ENCODE measurements around the gene EIF4G3. TPM values are rescaled to one million over a fixed set of nuclear protein-coding genes. Genes with fewer than 3 reads are reported as not detected.

EIF4G3 gene
- total and polyA plus RNA-seq, 10 of the 15 experiments (the other 5 are each of a cell fraction or from before 2014, with no cell fraction given) = 7.4 to 45.1 (median 29.1) TPM

DNA sequence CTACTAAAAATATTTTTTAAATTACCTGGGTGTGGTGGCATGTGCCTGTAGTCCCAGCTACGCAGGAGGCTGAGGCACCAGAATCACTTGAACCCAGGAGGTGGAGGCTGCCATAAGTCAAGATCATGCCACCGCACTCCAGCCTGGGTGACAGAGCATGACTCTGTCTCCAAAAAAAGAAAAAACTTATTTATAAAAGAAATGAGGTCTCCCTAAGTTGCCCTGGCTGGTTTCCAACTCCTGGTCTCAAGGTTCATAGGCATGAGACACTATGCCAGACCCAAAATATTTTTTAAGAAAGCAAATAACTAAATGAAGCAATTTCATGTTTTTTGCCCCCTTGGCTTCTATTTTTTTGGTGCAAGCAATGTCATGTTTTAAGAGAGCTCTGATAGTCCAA lies 32.9 kb downstream of the EIF4G3 start (continued):
- TF ChIP-seq, protein P1, sequence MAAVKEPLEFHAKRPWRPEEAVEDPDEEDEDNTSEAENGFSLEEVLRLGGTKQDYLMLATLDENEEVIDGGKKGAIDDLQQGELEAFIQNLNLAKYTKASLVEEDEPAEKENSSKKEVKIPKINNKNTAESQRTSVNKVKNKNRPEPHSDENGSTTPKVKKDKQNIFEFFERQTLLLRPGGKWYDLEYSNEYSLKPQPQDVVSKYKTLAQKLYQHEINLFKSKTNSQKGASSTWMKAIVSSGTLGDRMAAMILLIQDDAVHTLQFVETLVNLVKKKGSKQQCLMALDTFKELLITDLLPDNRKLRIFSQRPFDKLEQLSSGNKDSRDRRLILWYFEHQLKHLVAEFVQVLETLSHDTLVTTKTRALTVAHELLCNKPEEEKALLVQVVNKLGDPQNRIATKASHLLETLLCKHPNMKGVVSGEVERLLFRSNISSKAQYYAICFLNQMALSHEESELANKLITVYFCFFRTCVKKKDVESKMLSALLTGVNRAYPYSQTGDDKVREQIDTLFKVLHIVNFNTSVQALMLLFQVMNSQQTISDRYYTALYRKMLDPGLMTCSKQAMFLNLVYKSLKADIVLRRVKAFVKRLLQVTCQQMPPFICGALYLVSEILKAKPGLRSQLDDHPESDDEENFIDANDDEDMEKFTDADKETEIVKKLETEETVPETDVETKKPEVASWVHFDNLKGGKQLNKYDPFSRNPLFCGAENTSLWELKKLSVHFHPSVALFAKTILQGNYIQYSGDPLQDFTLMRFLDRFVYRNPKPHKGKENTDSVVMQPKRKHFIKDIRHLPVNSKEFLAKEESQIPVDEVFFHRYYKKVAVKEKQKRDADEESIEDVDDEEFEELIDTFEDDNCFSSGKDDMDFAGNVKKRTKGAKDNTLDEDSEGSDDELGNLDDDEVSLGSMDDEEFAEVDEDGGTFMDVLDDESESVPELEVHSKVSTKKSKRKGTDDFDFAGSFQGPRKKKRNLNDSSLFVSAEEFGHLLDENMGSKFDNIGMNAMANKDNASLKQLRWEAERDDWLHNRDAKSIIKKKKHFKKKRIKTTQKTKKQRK (IDR thresholded peaks at IDR 0.05; ENCODE audit: low read depth, low read length) = no peak
- TF ChIP-seq, protein P2, sequence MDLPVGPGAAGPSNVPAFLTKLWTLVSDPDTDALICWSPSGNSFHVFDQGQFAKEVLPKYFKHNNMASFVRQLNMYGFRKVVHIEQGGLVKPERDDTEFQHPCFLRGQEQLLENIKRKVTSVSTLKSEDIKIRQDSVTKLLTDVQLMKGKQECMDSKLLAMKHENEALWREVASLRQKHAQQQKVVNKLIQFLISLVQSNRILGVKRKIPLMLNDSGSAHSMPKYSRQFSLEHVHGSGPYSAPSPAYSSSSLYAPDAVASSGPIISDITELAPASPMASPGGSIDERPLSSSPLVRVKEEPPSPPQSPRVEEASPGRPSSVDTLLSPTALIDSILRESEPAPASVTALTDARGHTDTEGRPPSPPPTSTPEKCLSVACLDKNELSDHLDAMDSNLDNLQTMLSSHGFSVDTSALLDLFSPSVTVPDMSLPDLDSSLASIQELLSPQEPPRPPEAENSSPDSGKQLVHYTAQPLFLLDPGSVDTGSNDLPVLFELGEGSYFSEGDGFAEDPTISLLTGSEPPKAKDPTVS (IDR thresholded peaks at IDR 0.05; ENCODE audit: low read depth, low read length) = no peak

DNA sequence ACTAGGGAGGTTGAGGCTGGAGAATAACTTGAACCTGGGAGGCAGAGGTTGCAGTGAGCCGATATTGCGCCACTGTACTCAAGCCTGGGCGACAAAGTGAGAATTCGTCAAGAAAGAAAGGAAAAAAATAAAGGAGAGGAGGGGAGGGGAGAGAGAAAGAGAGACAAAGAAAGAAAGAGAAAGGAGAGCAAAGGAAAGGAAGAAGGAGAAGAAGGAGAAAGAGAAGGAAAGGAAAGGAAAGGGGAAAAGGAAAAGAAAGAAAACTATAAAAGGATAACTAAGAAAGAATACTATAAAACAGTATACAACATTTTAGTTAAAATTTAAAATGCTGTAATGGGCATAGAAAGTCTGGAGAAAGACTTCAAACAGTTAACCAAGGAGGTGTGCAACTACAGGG lies 33.6 kb downstream of the EIF4G3 start:
- in situ Hi-C loops (cut with MboI) = no loop called here
- TF ChIP-seq, protein P3, sequence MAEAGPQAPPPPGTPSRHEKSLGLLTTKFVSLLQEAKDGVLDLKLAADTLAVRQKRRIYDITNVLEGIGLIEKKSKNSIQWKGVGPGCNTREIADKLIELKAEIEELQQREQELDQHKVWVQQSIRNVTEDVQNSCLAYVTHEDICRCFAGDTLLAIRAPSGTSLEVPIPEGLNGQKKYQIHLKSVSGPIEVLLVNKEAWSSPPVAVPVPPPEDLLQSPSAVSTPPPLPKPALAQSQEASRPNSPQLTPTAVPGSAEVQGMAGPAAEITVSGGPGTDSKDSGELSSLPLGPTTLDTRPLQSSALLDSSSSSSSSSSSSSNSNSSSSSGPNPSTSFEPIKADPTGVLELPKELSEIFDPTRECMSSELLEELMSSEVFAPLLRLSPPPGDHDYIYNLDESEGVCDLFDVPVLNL (IDR thresholded peaks at IDR 0.05; ENCODE audit: low read depth, low read length) = no peak
- TF ChIP-seq, protein P4, sequence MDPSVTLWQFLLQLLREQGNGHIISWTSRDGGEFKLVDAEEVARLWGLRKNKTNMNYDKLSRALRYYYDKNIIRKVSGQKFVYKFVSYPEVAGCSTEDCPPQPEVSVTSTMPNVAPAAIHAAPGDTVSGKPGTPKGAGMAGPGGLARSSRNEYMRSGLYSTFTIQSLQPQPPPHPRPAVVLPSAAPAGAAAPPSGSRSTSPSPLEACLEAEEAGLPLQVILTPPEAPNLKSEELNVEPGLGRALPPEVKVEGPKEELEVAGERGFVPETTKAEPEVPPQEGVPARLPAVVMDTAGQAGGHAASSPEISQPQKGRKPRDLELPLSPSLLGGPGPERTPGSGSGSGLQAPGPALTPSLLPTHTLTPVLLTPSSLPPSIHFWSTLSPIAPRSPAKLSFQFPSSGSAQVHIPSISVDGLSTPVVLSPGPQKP (IDR thresholded peaks at IDR 0.05; ENCODE audit: low read depth, low read length) = no peak
- TF ChIP-seq SIN3A (IDR thresholded peaks at IDR 0.05; ENCODE audit: low read depth, low read length) (no peak), RB1 (IDR thresholded peaks at IDR 0.05; ENCODE audit: borderline replicate concordance) (no peak), RUNX3 (IDR thresholded peaks at IDR 0.05; ENCODE audit: low read length) (no peak), FOXK2 (IDR thresholded peaks at IDR 0.05) (no peak), WRNIP1 (IDR thresholded peaks at IDR 0.05; ENCODE audit: borderline replicate concordance, low read depth, low read length) (no peak), GABPA (IDR thresholded peaks at IDR 0.05; ENCODE audit: low read depth) (no peak), SIX5 (IDR thresholded peaks at IDR 0.05; ENCODE audit: low read depth, low read length, severe bottlenecking) (no peak), RELA (IDR thresholded peaks at IDR 0.05; ENCODE audit: borderline replicate concordance, partially characterized antibody) (no peak), MYB (IDR thresholded peaks at IDR 0.05; ENCODE audit: borderline replicate concordance, low read depth, low read length) (no peak), EP300 (IDR thresholded peaks at IDR 0.05; ENCODE audit: borderline replicate concordance in 1 of 2, control insufficient read depth in 1 of 2, low read depth in 2 of 2, low read length in 2 of 2) (no peak)
- TF ChIP-seq, protein P5, sequence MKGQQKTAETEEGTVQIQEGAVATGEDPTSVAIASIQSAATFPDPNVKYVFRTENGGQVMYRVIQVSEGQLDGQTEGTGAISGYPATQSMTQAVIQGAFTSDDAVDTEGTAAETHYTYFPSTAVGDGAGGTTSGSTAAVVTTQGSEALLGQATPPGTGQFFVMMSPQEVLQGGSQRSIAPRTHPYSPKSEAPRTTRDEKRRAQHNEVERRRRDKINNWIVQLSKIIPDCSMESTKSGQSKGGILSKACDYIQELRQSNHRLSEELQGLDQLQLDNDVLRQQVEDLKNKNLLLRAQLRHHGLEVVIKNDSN (IDR thresholded peaks at IDR 0.05; ENCODE audit: borderline replicate concordance, extremely low read length, insufficient read depth, low read depth, low read length) = no peak

More for the DNA sequence above, 33.6 kb downstream of the EIF4G3 start:
- Histone ChIP-seq H3K4me2 (ENCODE audit: control insufficient read depth, insufficient read depth) (no peak overlapping the region), H3K27ac (ENCODE audit: control insufficient read depth, insufficient read depth) (no peak overlapping the region), H3K9me3 (replicated peaks; ENCODE audit: control insufficient read depth, insufficient read depth, low read length) (no peaks in the 10 kb centered on the region), H3K4me1 (ENCODE audit: control insufficient read depth, insufficient read depth, low read length) (no peaks in the 10 kb centered on the region), H3K9ac (ENCODE audit: control insufficient read depth, insufficient read depth, low read length) (no peak overlapping the region), H4K20me1 (ENCODE audit: control insufficient read depth, insufficient read depth) (no peaks in the 10 kb centered on the region), H2AFZ (ENCODE audit: control insufficient read depth, low read depth, low read length) (no peak overlapping the region), H3K36me3 (ENCODE audit: control insufficient read depth in 2 of 2, insufficient read depth in 2 of 2, low read length in 1 of 2) (peaks cover 1 to 12% of the 10 kb centered on the region in 2 experiments; a peak in 3 of 4 replicates), H3K4me3 (no peak overlapping the region), H3K79me2 (ENCODE audit: control insufficient read depth, insufficient read depth, low read length) (peaks cover 1% of the 10 kb centered on the region), H3K27me3 (replicated peaks in 1 of 2; ENCODE audit: control insufficient read depth in 2 of 2, insufficient read depth in 2 of 2, low read length in 1 of 2) (no peaks in the 10 kb centered on the region)
- ATAC-seq (no peak), FAIRE-seq (no peak), DNase-seq (ENCODE audit: low read depth, low spot score) (no peak)
- ChIA-PET POLR2A (no interaction called here), CTCF (interaction anchor here (1.1 to 1.3 kb wide), 2 partner anchors 160 to 161 kb away, joined by 3 to 4 read pairs; no protein-coding TSS in a partner anchor), RAD21 (ENCODE audit: unreplicated experiment) (no interaction called here), SMC1A (ENCODE audit: uncharacterized antibody, unreplicated experiment) (interaction anchor here (1.6 to 2.3 kb wide), 2 partner anchors 12 to 52 kb away, joined by 3 to 8 read pairs; no protein-coding TSS in a partner anchor)
- 98% methylated on average over 4 of the region's 4 CpGs for WGBS (ENCODE audit: insufficient coverage, insufficient replicate concordance, low lambda C conversion rate, missing lambda C conversion rate)
- intact Hi-C loops (cut with micrococcal nuclease; ENCODE audit: unreplicated experiment) = no loop called here
- no TSS peak for BruUV-seq (replicated peaks)

All from GM12878 (cell line).